ENCODE results near the gene UGT3A1.
"Not testable (repeated sequence)": the region's sequence is repeated elsewhere in the genome, so short reads cannot be mapped to it uniquely, and the experiment has no call there.

UGT3A1 gene

DNA sequence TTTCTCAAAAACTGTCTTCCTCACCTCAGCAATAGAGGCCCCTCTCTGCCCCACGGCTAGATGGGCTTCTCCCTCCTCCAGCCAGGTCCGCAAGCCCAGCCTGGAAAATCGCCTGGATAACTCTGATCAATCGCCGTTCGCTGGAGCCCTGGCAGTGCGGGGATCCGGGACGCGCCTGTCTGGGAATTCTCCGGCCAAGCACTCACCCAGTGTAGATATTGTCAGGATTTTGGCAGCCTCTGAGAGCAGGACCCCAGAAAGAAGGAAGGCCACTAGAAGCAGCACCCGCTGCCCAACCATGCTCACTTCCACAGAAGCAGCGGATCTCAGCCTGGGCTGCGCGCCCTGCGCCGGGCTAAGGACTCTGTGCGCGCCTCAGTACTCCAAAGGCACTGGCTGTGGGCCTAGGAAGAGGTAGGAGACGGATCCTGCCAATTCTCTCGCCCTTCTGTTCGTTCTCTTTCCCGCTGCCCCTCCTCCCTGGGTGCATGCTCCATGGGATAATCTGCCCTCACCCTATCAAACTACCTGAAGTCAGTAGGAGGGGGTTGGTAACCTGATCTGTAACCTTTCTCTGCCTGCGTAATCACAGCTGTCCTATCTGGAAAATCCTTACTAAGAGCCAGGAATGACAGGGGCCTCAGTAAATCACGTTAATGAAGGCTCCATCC is at the start of gene UGT3A1:
TSS of gene UGT3A1 (minus strand) at position 450 of the 671 bp plus-strand sequence. CDS start at position 300, 150 bp downstream.
- TF ChIP-seq, protein P1, sequence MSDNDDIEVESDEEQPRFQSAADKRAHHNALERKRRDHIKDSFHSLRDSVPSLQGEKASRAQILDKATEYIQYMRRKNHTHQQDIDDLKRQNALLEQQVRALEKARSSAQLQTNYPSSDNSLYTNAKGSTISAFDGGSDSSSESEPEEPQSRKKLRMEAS (IDR thresholded peaks at IDR 0.05; ENCODE audit: low read depth, low read length), result no peak
- no peak for TF ChIP-seq MYC (IDR thresholded peaks at IDR 0.05; ENCODE audit: low read depth, low read length)
- TF ChIP-seq POLR2A (IDR thresholded peaks at IDR 0.05; ENCODE audit: extremely low read depth, insufficient read length), result no peak
- TF ChIP-seq, protein P2, sequence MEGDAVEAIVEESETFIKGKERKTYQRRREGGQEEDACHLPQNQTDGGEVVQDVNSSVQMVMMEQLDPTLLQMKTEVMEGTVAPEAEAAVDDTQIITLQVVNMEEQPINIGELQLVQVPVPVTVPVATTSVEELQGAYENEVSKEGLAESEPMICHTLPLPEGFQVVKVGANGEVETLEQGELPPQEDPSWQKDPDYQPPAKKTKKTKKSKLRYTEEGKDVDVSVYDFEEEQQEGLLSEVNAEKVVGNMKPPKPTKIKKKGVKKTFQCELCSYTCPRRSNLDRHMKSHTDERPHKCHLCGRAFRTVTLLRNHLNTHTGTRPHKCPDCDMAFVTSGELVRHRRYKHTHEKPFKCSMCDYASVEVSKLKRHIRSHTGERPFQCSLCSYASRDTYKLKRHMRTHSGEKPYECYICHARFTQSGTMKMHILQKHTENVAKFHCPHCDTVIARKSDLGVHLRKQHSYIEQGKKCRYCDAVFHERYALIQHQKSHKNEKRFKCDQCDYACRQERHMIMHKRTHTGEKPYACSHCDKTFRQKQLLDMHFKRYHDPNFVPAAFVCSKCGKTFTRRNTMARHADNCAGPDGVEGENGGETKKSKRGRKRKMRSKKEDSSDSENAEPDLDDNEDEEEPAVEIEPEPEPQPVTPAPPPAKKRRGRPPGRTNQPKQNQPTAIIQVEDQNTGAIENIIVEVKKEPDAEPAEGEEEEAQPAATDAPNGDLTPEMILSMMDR (IDR thresholded peaks at IDR 0.05; ENCODE audit: low read depth, low read length), result no peak
- no peak within 1 kb of the TSS for H3K4me3 ChIP-seq (ENCODE audit: low read depth, low read length)
- DNase-seq (ENCODE audit: low read depth), result no peak

DNA sequence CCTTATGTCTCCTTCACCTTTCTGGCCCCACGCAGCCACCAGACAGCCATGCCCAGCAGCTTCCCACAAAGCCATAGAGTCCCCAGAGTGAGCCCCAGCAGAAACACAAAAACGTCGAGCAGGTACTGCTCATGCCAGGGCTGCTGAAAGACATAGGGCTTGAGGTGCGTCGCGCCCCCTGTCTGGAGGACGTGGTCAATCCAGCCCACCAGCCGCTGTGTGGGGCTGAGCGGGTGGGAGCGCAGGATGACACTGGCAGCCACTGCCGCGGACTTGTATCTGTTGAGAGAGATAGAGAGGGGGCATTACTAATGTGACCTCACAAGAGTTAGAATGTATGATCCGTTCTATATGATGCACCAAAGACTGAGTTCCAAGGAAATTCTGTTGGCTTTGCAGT is 44.5 kb upstream of the UGT3A1 start:
- no peak for DNase-seq (ENCODE audit: low read depth)
- no peak overlapping the region for H3K4me3 ChIP-seq (ENCODE audit: low read depth, low read length)
- TF ChIP-seq, protein P1 (IDR thresholded peaks at IDR 0.05; ENCODE audit: low read depth, low read length), result no peak
- no peak for TF ChIP-seq POLR2A (IDR thresholded peaks at IDR 0.05; ENCODE audit: extremely low read depth, insufficient read length)
- TF ChIP-seq, protein P2 (IDR thresholded peaks at IDR 0.05; ENCODE audit: low read depth, low read length), result no peak
- TF ChIP-seq MYC (IDR thresholded peaks at IDR 0.05; ENCODE audit: low read depth, low read length), result no peak

GRCh38 chr5:36034536-36035134 is 43.4 kb upstream of the UGT3A1 start:
- DNase-seq (ENCODE audit: low read depth); H3K4me3 ChIP-seq (ENCODE audit: low read depth, low read length): not testable (repeated sequence)

DNA sequence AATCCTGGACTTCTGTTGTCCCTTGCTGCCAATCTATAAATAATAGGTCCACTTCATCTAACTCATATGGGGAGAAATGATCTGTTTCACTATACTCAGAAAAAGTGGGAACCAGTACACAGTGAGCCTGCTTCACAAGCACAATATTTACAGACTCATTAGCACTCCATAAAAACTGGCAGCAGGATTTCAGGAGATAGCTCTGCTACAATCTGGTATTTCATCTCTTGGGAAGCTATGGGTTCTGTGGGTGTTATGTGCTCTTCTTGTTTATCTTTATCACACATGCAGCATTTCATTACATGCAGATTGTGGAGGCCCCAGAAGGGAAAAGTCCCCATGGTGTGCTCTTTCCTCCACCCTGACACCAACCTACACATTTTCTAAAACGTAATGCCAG is 42.3 kb upstream of the UGT3A1 start:
- TF ChIP-seq, protein P2 (IDR thresholded peaks at IDR 0.05; ENCODE audit: low read depth, low read length), result no peak
- no peak for TF ChIP-seq POLR2A (IDR thresholded peaks at IDR 0.05; ENCODE audit: extremely low read depth, insufficient read length)
- TF ChIP-seq MYC (IDR thresholded peaks at IDR 0.05; ENCODE audit: low read depth, low read length), result no peak
- TF ChIP-seq, protein P1 (IDR thresholded peaks at IDR 0.05; ENCODE audit: low read depth, low read length), result no peak
- H3K4me3 ChIP-seq (ENCODE audit: low read depth, low read length), result no peak overlapping the region
- DNase-seq (ENCODE audit: low read depth), result no peak

DNA sequence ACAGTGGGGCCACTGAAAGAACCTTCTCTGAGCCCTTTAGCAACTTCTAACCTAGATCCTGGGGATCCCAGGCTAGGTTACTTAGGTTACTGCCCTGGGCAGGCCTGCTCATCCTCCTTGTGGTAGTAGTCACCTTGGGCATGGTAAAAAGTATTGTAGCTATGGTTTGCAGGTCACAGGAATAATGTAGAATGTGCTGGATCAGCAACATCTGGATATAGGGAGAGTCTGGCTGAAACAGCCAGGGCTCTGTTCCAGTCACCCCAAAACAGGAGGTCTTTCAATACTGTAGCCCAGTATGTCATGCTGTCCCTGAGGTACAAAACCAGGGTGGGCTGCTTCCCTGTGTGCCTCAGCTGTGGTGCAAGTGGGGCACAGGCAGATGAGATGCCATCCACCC is 41.9 kb upstream of the UGT3A1 start:
- no peak overlapping the region for H3K4me3 ChIP-seq (ENCODE audit: low read depth, low read length)
- DNase-seq (ENCODE audit: low read depth), result no peak
- TF ChIP-seq, protein P1 (IDR thresholded peaks at IDR 0.05; ENCODE audit: low read depth, low read length), result no peak
- TF ChIP-seq POLR2A (IDR thresholded peaks at IDR 0.05; ENCODE audit: extremely low read depth, insufficient read length) (no peak), MYC (IDR thresholded peaks at IDR 0.05; ENCODE audit: low read depth, low read length) (no peak)
- TF ChIP-seq, protein P2 (IDR thresholded peaks at IDR 0.05; ENCODE audit: low read depth, low read length), result no peak

DNA sequence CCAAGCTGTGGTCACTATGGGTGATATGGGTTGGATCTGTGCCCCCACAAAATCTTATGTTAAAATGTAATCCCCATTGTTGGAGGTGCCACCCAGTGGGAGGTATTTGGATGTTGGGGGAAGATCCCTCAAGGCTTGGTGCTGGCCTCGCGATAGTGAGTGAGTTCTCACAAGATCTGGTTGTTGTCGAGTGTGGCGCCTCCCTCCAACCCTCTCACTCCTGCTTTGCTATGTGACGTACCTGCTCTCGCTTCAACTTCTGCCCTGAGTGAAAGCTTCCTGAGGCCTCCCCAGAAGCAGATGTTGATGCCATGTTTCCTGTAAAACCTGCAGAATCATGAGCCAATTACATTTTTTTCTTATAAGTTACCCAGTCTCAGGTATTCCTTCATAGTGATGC is 40.0 kb upstream of the UGT3A1 start:
- DNase-seq (ENCODE audit: low read depth), result no peak
- H3K4me3 ChIP-seq (ENCODE audit: low read depth, low read length), result no peak overlapping the region
- TF ChIP-seq, protein P2 (IDR thresholded peaks at IDR 0.05; ENCODE audit: low read depth, low read length), result no peak
- TF ChIP-seq MYC (IDR thresholded peaks at IDR 0.05; ENCODE audit: low read depth, low read length) (no peak), POLR2A (IDR thresholded peaks at IDR 0.05; ENCODE audit: extremely low read depth, insufficient read length) (no peak)
- TF ChIP-seq, protein P1 (IDR thresholded peaks at IDR 0.05; ENCODE audit: low read depth, low read length), result no peak

All from NB4 (cell line).